ENCODE data around the gene CKAP2L. TPM values are rescaled to one million over a fixed set of nuclear protein-coding genes. Genes with fewer than 3 reads are reported as not detected.

The CKAP2L gene
- polyA plus RNA-seq, 3 donors from 2014 or later = 0.08 to 0.91 TPM; not detected in 1

DNA sequence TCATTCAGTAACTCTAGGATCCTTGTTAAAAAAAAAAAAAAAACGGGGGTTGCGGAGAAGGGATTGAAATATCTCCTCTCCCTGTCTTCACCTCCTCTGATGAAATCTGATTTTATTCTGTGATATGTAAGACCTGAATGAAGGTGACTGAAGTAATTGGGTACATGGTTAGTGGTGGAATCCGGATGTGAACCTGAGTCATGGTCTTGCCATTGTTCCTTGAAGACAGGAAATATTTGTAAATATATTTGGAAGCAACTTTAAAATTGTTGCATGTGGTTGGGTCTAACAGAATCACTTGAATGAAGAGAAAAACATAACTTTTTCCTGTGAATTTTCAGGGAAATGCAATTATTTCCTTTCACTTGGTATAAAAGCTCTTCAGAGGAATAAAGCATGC is 22.9 kb upstream of the CKAP2L start:
- Mint-ChIP-seq H3K36me3 (no peaks in the 10 kb centered on the region), H3K27me3 (ENCODE audit: low read depth in 3 of 3) (peaks cover 0 to 4% (median 3%) of the 10 kb centered on the region in 3 donors), H3K9me3 (no peaks in the 10 kb centered on the region), H3K4me1 (peaks cover under 1 to 2% of the 10 kb centered on the region in 2 donors), H3K27ac (no peak overlapping the region), H3K4me3 (no peak overlapping the region)
- no peak for DNase-seq

DNA sequence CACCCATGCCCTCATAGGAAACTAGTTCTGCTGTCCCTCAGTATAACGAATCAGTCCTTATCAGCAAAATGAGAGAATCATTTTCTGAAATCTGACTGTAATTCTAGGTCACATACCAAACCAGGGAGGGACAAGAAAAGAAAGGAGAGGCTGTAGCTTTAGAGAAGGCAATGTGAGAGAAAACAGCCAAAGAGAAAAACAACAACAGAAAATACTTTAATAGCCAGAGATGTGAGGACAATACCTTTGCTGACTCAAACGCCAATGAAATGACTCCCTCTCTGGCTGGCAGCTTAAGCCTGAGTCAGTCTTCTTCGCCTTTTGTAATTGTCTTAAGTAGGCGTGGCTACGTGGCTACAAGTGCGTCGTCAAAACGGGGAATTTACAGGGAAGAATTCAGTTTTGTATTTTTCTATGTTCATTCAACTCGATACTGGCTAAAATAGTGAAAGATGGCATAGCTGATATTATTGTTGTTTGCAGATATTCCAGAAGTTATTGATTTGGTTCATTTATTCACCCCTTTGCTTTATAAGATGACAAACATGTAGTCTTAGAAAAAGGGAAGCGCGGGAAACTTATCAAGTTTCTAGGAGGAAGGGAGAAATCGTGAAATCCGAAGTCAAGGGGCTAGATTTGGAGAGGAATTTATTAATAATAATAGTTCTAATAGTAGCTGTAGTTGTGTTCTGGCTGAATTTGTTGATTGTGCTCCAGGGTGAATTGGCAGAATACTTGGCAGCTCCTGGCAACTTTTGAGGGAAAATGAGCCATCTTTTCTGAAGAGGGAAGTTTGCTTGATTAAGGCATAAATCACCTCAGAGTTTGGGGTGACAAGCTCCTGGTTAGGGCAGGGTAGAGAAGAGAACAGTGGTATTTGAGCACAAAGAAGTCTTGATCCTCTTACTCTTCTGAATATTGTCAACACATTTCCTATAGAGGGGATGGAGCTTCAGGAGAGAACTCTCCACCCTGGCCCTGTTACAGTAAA is 20.1 kb upstream of the CKAP2L start, which contains the start of gene IL1A:
TSS of gene IL1A (minus strand) at position 295 of the 991 bp plus-strand sequence. CDS start 723 bp downstream, outside the sequence.
- Mint-ChIP-seq H3K4me1 (peaks cover 2 to 7% of the 10 kb centered on the region in 2 donors), H3K27ac (peak within 1 kb of the TSS in 1 of 6 donors; percentile 8), H3K9me3 (no peaks in the 10 kb centered on the region), H3K4me3 (no peak within 1 kb of the TSS), H3K27me3 (ENCODE audit: low read depth in 3 of 3) (peaks cover 0 to 4% (median 3%) of the 10 kb centered on the region in 3 donors), H3K36me3 (no peaks in the 10 kb centered on the region)
- DNase-seq = no peak

DNA sequence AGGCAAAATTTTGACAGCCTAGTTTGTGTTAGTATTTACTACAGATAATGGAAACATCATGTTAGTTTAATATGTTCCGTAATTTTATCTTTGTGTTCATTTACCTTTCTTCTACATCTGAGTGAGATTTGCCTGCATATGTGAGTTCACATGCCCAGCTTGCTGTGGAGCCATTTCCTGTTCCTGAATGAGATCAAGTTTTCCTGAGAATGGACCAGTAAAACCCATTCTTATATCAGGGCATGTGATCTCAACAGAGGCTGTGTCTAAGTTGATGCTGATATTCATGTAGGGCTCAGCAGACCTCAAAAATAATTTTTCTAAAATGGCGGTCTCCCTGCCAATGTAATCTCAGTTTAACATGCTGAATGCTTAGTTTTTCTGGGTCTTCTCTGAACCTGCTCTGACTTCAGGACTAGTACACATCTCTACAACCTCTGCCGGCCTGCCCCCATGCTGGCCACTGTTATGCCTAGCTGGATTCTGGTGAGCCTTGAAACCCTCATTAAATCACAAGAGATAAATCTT is 18.8 kb upstream of the CKAP2L start:
- H3K27ac Mint-ChIP-seq = peak overlapping the region in 1 of 6 donors; percentile 8
- peaks cover 2 to 8% of the 10 kb centered on the region in 2 donors for H3K4me1 Mint-ChIP-seq
- H3K36me3 Mint-ChIP-seq = no peaks in the 10 kb centered on the region
- no peak for DNase-seq
- peaks cover 0 to 4% (median 3%) of the 10 kb centered on the region in 3 donors for H3K27me3 Mint-ChIP-seq (ENCODE audit: low read depth in 3 of 3)
- H3K4me3 Mint-ChIP-seq = no peak overlapping the region
- H3K9me3 Mint-ChIP-seq = no peaks in the 10 kb centered on the region

DNA sequence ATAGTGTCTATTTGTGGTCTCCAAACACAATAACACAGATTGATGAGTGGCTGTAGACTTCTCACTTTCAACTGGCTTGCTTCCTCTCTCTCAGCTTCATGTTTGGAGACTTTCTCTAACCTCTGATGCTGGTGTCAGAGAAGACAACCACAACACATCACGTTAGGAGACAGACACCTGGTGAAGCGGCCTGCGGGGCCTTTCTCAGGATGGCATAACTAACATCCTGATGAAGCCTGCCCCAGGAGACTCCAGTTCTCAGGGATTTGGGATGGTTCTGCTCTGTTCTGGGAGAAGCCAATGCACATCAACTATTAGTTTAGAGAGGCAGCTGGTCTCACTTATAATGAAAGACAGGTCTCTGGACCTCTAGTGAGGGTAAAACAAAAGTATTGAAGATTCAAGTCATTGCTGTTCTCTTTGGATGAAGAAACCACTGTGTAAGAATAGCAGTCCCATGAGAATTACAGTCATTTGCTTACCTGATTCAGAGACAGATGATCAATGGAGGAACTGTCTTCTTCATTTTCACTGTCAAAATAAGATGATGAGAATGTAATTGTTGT is 17.9 kb upstream of the CKAP2L start:
- H3K9me3 Mint-ChIP-seq = no peaks in the 10 kb centered on the region
- peaks cover 2 to 4% (median 3%) of the 10 kb centered on the region in 3 donors for H3K27me3 Mint-ChIP-seq (ENCODE audit: low read depth in 3 of 3)
- H3K36me3 Mint-ChIP-seq = no peaks in the 10 kb centered on the region
- H3K4me1 Mint-ChIP-seq = peaks cover 8 to 17% of the 10 kb centered on the region in 2 donors
- H3K27ac Mint-ChIP-seq = no peak overlapping the region
- no peak for DNase-seq
- H3K4me3 Mint-ChIP-seq = no peak overlapping the region

DNA sequence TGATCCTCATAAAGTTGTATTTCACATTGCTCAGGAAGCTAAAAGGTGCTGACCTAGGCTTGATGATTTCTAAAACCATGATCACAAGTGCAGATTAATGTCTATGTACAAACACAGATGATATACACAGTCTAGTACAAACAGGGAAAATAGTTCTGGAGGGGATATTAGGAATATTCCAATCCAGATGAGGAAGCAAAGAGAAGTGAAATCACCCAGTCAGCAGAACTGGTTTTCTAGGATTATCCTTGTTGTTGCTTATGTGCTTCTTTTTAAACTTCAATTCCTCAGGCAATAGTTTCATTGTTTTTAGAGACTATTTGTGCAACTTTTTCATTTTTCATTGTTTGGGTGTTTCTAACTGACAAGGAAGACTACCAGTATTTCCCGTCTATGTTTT is 15.2 kb upstream of the CKAP2L start:
- H3K4me3 Mint-ChIP-seq = no peak overlapping the region
- H3K27ac Mint-ChIP-seq = no peak overlapping the region
- H3K36me3 Mint-ChIP-seq = no peaks in the 10 kb centered on the region
- no peaks in the 10 kb centered on the region for H3K9me3 Mint-ChIP-seq
- peaks cover 2 to 4% (median 3%) of the 10 kb centered on the region in 3 donors for H3K27me3 Mint-ChIP-seq (ENCODE audit: low read depth in 3 of 3)
- peaks cover 17 to 31% of the 10 kb centered on the region in 2 donors for H3K4me1 Mint-ChIP-seq
- no peak for DNase-seq

DNA sequence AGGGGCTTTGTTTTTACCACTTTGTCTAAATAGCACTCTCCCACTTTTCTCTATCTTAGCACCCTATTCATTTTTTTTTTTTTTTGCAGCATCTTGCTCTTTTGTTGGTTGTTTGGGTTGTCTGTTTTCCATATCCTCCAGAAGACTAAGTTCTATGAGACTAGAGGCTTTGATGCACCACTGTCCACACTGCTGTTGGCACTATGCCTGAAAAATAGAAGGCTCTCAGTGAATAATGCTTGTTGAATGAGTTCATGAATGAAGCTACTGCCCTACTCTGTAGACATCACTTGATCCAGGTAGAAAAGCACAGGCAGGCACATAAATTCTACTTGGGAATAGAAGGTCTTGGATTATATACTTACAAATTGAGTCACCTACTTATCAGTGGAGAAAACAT is 12.6 kb upstream of the CKAP2L start:
- no peaks in the 10 kb centered on the region for H3K9me3 Mint-ChIP-seq
- peaks cover 0 to 4% (median 2%) of the 10 kb centered on the region in 3 donors for H3K27me3 Mint-ChIP-seq (ENCODE audit: low read depth in 3 of 3)
- no peak for DNase-seq
- H3K27ac Mint-ChIP-seq = peak overlapping the region; percentile 36 to 77 (median 66)
- H3K4me1 Mint-ChIP-seq = peaks cover 15 to 27% of the 10 kb centered on the region in 2 donors
- H3K4me3 Mint-ChIP-seq = peak overlapping the region in 4 of 5 donors; percentile 49 to 77 (median 64)
- H3K36me3 Mint-ChIP-seq = no peaks in the 10 kb centered on the region

DNA sequence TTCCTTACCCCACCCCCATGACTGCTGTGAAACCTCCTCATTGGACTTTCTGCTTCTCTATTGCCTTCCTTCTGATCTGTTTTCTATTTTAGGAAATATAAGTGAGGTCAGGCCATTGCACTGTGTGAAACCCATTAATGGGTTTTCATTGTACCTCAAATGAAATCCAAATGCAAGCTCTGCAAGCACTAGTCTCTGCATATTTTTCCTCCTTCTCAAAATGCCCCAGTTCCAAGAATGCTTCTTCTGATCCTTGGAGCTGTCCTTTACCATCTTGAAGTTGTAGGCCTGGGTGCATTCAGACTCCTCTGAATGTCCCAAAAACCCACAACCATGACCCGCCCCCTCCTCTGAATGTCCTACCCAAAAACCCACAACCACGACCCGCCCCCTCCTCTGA is 11.7 kb upstream of the CKAP2L start:
- Mint-ChIP-seq H3K36me3 (no peaks in the 10 kb centered on the region), H3K27ac (peak overlapping the region in 5 of 6 donors; percentile 3 to 34 (median 12)), H3K4me3 (no peak overlapping the region), H3K4me1 (peaks cover 15 to 24% of the 10 kb centered on the region in 2 donors), H3K9me3 (no peaks in the 10 kb centered on the region), H3K27me3 (ENCODE audit: low read depth in 3 of 3) (peaks cover 0 to 4% (median 2%) of the 10 kb centered on the region in 3 donors)
- no peak for DNase-seq

DNA sequence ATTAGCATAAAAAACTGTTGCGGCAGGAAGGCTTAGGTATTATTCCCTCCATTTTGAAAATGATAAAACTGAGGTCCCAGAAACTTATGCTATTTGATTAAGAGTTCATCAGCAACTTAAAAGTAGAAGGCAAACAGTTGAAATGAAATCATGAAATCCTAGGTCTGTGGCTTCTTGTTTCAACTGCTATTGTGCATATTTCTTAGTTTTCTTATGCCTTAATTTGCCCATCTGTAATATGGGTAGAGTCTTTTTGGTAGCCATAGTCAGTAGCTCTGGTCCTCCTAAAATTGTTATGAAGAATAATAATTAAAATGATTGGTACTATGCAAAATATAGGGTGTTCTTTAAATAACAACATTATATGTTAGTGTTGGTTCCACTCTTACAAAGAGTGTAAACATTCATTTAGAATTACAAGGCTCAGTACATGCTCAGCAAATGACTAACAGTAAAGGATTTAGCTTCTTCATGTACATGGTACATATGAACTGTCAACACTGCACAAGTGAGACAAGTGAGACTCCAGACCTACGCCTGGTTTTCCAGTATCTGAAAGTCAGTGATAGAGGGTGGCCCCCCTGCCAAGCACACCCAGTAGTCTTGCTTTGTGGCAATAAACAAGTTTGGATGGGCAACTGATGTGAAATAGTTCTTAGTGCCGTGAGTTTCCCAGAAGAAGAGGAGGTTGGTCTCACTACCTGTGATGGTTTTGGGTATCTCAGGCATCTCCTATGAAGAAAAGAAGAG is 10.3 kb upstream of the CKAP2L start:
- Mint-ChIP-seq H3K4me1 (peaks cover 15 to 24% of the 10 kb centered on the region in 2 donors), H3K36me3 (no peaks in the 10 kb centered on the region), H3K27ac (peak overlapping the region in 2 of 6 donors; percentile 2 to 7), H3K4me3 (no peak overlapping the region), H3K27me3 (ENCODE audit: low read depth in 3 of 3) (peaks cover 0 to 4% (median 2%) of the 10 kb centered on the region in 3 donors), H3K9me3 (no peaks in the 10 kb centered on the region)
- no peak for DNase-seq

DNA sequence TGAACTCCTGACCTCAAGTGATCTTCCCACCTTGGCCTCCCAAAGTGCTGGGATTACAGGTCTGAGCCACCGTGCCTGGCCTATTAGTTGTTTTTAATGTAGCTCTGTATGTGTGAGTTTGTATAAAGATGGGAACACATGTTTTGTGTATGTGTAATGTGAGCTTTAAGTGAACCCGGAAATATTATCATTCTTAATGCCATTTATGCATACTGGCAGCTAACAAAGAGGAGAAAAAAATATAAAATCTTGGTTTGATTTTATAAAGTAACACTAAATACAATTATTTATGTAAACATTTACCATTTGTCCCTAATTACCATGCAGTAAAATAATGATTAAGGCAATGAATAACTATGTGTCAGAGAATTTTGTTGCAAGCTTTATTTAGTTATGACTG is 9.1 kb upstream of the CKAP2L start:
- Mint-ChIP-seq H3K9me3 (no peaks in the 10 kb centered on the region), H3K27ac (no peak overlapping the region), H3K4me3 (no peak overlapping the region), H3K36me3 (no peaks in the 10 kb centered on the region), H3K27me3 (ENCODE audit: low read depth in 3 of 3) (peaks cover 0 to 4% (median 2%) of the 10 kb centered on the region in 3 donors), H3K4me1 (peaks cover 17 to 30% of the 10 kb centered on the region in 2 donors)
- DNase-seq = no peak

DNA sequence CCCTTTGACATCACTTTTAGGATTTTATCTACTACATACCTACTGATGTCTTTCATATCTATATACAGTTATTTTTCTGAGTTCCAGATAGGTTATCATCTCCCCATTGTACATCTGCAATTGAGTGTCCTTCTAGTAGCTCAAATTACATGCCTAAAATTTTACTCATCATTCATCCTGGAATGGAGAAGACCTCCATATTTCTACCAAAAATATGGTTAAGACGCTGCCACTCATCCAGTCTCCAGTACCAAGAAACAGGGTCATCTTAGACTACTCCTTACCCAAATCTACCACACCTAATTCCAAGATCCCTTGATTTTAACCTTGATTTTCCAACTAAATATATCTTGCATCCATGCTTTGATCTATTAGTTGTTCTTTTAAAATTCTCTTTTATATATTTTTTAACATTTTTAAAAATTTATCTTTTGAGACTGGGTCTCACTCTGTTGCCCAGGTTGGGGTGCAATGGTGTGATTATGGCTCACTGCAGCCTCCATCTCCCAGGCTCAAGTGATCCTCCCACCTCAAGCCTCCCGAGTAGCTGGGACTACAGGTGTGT is 8.6 kb upstream of the CKAP2L start:
- H3K4me3 Mint-ChIP-seq = no peak overlapping the region
- H3K27me3 Mint-ChIP-seq (ENCODE audit: low read depth in 3 of 3) = peaks cover 0 to 4% (median 2%) of the 10 kb centered on the region in 3 donors
- DNase-seq = no peak
- peaks cover 23 to 32% of the 10 kb centered on the region in 2 donors for H3K4me1 Mint-ChIP-seq
- H3K9me3 Mint-ChIP-seq = no peaks in the 10 kb centered on the region
- no peaks in the 10 kb centered on the region for H3K36me3 Mint-ChIP-seq
- no peak overlapping the region for H3K27ac Mint-ChIP-seq

DNA sequence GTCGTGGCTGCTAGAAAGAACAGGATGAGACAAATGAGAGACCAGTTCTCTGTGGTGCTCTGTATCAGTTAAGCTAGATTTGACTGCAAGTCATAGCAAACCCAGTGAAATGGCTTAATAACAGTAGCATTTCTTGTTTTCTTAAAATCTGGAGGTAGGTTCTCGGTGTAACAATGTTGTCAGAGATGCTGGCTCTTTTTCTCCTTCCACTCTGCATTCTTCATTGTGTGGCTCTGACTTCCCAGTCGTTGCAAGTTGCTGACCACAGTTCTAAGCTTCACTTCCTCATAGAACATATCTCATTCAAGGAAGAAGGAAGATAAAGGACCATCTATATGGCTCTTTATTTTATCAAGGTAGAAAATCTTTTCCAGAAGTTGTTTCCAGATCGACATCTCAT is 7.9 kb upstream of the CKAP2L start:
- no peak for DNase-seq
- Mint-ChIP-seq H3K4me1 (peaks cover 23 to 32% of the 10 kb centered on the region in 2 donors), H3K27me3 (ENCODE audit: low read depth in 3 of 3) (peaks cover 0 to 4% (median 0%) of the 10 kb centered on the region in 3 donors), H3K4me3 (no peak overlapping the region), H3K9me3 (no peaks in the 10 kb centered on the region), H3K36me3 (no peaks in the 10 kb centered on the region), H3K27ac (no peak overlapping the region)

DNA sequence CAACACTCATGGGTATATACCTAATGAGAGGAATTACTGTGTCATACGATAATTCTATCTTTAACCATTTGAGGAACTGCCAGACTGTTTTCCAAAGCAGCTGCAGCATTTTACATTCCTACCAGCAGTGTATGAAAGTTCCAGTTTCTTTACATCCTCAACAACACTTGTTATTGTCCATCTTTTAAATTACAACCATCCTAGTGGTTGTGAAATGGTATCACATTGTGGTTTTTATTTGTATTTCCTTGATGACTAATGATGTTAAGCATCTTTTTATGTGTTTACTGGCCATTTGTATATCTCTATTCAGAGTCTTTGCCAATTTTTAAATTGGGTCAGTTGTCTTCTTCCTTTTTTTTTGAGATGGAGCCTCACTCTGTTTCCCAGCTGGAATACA is 4.0 kb upstream of the CKAP2L start:
- peaks cover 0 to 3% (median 0%) of the 10 kb centered on the region in 3 donors for H3K27me3 Mint-ChIP-seq (ENCODE audit: low read depth in 3 of 3)
- H3K4me3 Mint-ChIP-seq = peak overlapping the region; percentile 64 to 91 (median 81)
- no peaks in the 10 kb centered on the region for H3K36me3 Mint-ChIP-seq
- peaks cover 31 to 42% of the 10 kb centered on the region in 2 donors for H3K4me1 Mint-ChIP-seq
- peak overlapping the region; percentile 80 to 96 (median 90) for H3K27ac Mint-ChIP-seq
- no peaks in the 10 kb centered on the region for H3K9me3 Mint-ChIP-seq
- DNase-seq = no peak
